Bronchial epithelial cell (primary cell): ENCODE data around the gene CBLN4. TPM values are rescaled to one million over a fixed set of nuclear protein-coding genes. Genes with fewer than 3 reads are reported as not detected.

ENCODE experiments used
- DNase-seq: peaks from one replicate; pipeline ENCODE4 v3.0.0-alpha.2; 2010; ENCODE audit warnings: low read depth
- FAIRE-seq: peaks from 2 replicates; lab custom pipeline; 2011; peaks lifted over from hg19 to GRCh38; lab: Jason Lieb, UNC
- H3K27me3 ChIP-seq: 2 replicates; pipeline ENCODE4 v1.5.1; 2011; ENCODE audit warnings: low read length; ENCODE audit not compliant: control insufficient read depth, insufficient read depth
- H3K36me3 ChIP-seq: 2 replicates; pipeline ENCODE4 v1.5.1; 2011; ENCODE audit warnings: low read length; ENCODE audit not compliant: control insufficient read depth, insufficient read depth
- H3K4me3 ChIP-seq: 2 replicates; pipeline ENCODE4 v1.5.1; 2011; ENCODE audit warnings: mild to moderate bottlenecking, low read depth, low read length, control low read depth
- CTCF ChIP-seq: IDR thresholded peaks from 2 replicates; pipeline ENCODE4 v1.5.1; 2011; ENCODE audit warnings: mild to moderate bottlenecking, moderate library complexity, low read length, control low read depth, inconsistent platforms; ENCODE audit not compliant: insufficient read depth, severe bottlenecking
- total RNA-seq: library from RNA; depleted of rRNA; stranded (reverse); fragments of >200 nt; gene quantifications from 2 replicates; pipeline ENCODE4 v1.2.1, GENCODE V29; 2014

CBLN4 gene
- total RNA-seq = not detected in 2 replicates

- FAIRE-seq = no peak
- Histone ChIP-seq H3K27me3 (peaks cover 15% of the 10 kb centered on the region), H3K4me3 (no peak within 1 kb of the TSS), H3K36me3 (no peaks in the 10 kb centered on the region)
- DNase-seq = no peak
- no peak for TF ChIP-seq CTCF
Observed at GRCh38 chr20:56005389-56005715, at the start of gene CBLN4. Gene CBLN4 (minus strand): TSS chr20:56005519. CDS start chr20:56004171, 1,348 bp downstream.

GRCh38 chr20:56043227-56043626 is 37.9 kb upstream of the CBLN4 start:
- no peak for FAIRE-seq
- no peak overlapping the region for H3K4me3 ChIP-seq
- no peaks in the 10 kb centered on the region for H3K27me3 ChIP-seq
- TF ChIP-seq CTCF = no peak
- DNase-seq = no peak
- H3K36me3 ChIP-seq = no peaks in the 10 kb centered on the region

- FAIRE-seq = no peak
- Histone ChIP-seq H3K27me3 (no peaks in the 10 kb centered on the region), H3K36me3 (no peaks in the 10 kb centered on the region), H3K4me3 (no peak overlapping the region)
- DNase-seq = no peak
- no peak for TF ChIP-seq CTCF
Observed at GRCh38 chr20:56032251-56032650, 26.9 kb upstream of the CBLN4 start.

- H3K27me3 ChIP-seq = no peaks in the 10 kb centered on the region
- DNase-seq (no peak), FAIRE-seq (no peak)
- no peak overlapping the region for H3K4me3 ChIP-seq
- H3K36me3 ChIP-seq = no peaks in the 10 kb centered on the region
- no peak for TF ChIP-seq CTCF
Observed at GRCh38 chr20:56018716-56019115, 13.4 kb upstream of the CBLN4 start.

- H3K36me3 ChIP-seq = no peaks in the 10 kb centered on the region
- no peak for TF ChIP-seq CTCF
- DNase-seq (no peak), FAIRE-seq (no peak)
- no peaks in the 10 kb centered on the region for H3K27me3 ChIP-seq
- no peak overlapping the region for H3K4me3 ChIP-seq
Observed at GRCh38 chr20:56018194-56018593, 12.9 kb upstream of the CBLN4 start.

- no peak for TF ChIP-seq CTCF
- peak; percentile 0 for DNase-seq
- H3K4me3 ChIP-seq = no peak overlapping the region
- H3K36me3 ChIP-seq = no peaks in the 10 kb centered on the region
- FAIRE-seq = no peak
- no peaks in the 10 kb centered on the region for H3K27me3 ChIP-seq
Observed at GRCh38 chr20:56017560-56017959, 12.2 kb upstream of the CBLN4 start.
